ENCODE results near the gene SIX2.
"Not testable (repeated sequence)": the region's sequence is repeated elsewhere in the genome, so short reads cannot be mapped to it uniquely, and the experiment has no call there.

Gene SIX2

GRCh38 chr2:45009303-45009927 lies at the start of gene SIX2:
Gene SIX2 (minus strand): TSS chr2:45009452. CDS start chr2:45009110, 342 bp downstream.
- in situ Hi-C loops (cut with MboI; ENCODE audit: low sequenced_read_pairs), result no loop called here

- in situ Hi-C loops (cut with MboI; ENCODE audit: low sequenced_read_pairs), result no loop called here
Measured at GRCh38 chr2:45055162-45055605, 45.9 kb upstream of the SIX2 start.

DNA sequence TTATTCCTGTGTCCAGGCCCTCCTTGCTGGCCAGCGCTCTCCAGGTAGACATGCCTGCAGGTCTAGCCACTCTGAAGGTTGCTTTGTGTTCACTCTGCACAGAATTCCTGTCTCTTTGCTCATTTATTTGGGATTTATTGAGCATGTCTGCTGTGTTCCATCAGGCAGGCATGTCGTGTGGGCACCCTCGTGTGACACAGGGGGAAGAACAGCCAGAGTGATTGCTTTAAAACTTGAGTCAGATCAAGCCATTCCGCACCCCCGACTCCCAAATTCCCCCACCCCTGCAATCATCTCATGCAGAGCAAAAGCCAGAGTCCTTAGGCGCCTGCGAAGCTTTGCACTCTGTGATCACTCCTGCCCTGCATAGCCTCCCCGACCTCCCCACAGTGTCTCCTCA lies 44.7 kb upstream of the SIX2 start:
- in situ Hi-C loops (cut with MboI; ENCODE audit: low sequenced_read_pairs), result no loop called here

DNA sequence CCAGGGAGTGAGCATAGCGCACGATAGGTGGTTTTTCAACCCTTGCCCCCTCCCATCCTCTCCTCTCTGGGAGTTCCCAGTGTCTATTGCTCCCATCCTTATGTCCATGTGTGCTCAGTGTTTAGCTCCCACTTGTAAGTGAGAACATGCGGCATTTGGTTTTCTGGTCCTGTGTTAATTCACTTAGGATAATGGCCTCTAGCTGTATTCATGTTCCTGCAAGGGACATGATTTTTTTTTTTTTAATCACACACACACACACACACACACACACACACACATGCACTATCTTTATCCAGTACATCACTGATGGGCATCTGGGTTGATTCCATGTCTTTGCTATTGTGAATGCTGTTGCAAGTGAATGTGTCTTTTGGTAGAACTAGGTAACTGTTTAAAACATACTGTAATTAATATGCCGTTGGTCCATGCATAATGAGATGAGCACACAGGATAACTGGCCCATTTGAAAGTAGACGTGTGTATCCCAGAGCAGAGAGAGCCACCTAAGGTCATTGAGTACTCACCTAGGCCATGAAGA lies 43.2 kb upstream of the SIX2 start:
- in situ Hi-C loops (cut with MboI; ENCODE audit: low sequenced_read_pairs), result no loop called here

DNA sequence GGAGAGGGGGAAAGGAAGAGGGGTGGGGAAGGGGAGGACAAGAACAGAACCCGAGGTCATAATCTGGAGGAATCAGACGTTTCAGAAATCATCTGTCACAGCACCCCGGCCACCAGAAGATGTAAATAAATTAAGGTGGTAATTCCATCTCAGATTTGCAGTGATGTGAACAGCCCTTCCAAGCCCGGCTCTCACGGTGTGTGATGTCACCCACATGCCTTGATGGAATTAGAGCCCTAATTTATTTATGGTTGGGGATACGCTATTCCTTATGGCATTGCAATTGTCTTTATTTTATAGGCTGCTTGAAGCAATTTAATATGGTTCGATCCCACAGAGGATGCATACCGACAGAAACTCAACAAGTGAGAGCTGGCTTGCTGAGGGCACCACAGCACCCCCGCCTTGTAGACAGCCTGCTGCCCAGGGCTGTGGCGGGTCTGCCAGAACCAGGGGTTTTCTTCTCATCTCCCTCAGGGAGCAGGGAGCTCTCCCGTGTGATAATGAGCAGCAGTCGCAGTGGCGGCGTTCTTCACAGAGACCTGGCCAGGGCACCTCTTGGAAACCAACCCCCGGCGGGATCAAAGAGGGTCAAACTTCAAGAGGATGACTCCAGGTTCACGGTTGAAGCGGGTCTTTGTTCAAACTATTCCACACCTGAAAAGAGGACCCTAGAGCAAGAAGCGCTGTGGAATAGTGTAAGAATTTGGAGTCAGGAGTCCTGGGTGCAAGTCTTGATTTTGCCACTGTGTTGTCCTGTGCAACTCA lies 40.5 kb upstream of the SIX2 start:
- in situ Hi-C loops (cut with MboI; ENCODE audit: low sequenced_read_pairs), result no loop called here

DNA sequence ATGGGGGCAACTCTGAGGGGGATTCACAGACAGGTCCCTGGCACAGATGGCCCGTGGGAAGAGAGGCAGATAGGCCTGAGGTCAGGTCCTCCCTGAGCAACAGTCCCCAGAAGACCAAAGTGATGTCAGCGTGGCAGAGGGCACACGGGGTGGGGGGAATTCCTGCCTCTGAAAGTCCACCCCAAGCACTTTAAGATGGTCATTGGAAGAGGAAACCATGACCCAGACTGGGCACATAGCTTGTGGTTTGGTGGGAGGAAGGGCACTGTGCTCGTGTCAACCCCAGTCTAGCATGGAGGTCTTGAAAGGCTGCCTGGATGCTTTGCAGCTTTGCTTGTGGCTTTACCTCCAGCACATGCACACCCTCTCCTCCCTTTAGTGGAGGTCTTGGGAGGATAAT lies 38.0 kb upstream of the SIX2 start:
- in situ Hi-C loops (cut with MboI; ENCODE audit: low sequenced_read_pairs), result no loop called here

DNA sequence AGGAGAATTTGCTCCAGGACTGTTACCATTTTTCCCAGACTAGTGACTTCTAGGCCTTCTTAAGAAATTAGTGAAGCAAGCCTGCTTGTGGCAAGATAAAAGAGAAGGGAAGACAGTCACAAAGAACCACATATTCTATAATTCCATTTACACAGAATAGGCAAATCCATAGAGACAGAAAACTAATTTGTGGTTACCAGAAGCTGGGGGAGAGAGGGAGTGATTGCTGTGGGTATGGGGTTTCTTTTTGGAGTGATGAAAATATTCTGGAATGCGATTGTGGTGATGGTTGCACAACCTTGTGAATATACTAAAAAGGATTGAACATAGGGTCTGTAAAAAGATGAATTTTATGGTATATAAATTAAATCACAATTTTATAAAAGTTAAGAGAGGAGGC lies 37.5 kb upstream of the SIX2 start:
- in situ Hi-C loops (cut with MboI; ENCODE audit: low sequenced_read_pairs), result no loop called here

GRCh38 chr2:45045706-45046105 lies 36.5 kb upstream of the SIX2 start:
- in situ Hi-C loops (cut with MboI; ENCODE audit: low sequenced_read_pairs), result no loop called here

- in situ Hi-C loops (cut with MboI; ENCODE audit: low sequenced_read_pairs), result no loop called here
Measured at GRCh38 chr2:45044916-45045315, 35.7 kb upstream of the SIX2 start.

GRCh38 chr2:45043174-45043573 lies 33.9 kb upstream of the SIX2 start:
- in situ Hi-C loops (cut with MboI; ENCODE audit: low sequenced_read_pairs), result no loop called here

DNA sequence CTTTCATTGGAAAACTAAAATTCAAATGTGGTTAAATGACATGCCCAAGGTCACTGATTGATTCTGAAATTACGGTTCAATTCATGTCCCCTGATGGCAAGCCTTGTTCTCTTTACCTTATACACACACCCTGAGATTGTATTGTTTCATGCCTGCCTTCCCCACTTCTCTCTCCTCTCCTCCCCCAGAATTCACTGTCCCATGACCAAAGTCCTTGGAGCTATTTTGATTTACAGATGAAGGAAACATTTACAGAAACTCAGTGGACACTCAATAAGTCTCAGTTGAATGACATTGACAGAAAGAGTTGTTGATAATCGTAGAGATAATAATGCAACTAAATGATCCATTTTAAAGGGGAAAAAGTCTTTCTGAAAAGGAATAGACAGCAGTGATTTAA lies 33.1 kb upstream of the SIX2 start:
- in situ Hi-C loops (cut with MboI; ENCODE audit: low sequenced_read_pairs), result no loop called here

- in situ Hi-C loops (cut with MboI; ENCODE audit: low sequenced_read_pairs), result no loop called here
Measured at GRCh38 chr2:45040786-45041185, 31.5 kb upstream of the SIX2 start.

DNA sequence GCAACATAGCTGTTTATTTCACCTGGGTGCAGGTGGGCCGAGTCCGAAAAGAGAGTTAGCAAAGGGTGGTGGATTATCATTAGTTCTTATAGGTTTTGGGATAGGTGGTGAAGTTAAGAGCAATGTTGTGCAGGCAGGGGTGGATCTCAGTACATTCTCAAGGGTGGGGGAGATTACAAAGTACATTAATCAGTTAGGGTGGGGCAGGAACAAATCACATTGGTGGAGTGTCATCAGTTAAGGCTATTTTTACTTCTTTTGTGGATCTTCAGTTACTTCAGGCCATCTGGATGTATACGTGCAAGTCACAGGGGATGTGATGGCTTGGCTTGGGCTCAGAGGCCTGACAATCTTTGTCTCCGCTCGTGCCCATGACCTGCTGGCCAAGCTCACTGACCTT lies 30.6 kb upstream of the SIX2 start:
- in situ Hi-C loops (cut with MboI; ENCODE audit: low sequenced_read_pairs), result not testable (repeated sequence)

- in situ Hi-C loops (cut with MboI; ENCODE audit: low sequenced_read_pairs), result not testable (repeated sequence)
Measured at GRCh38 chr2:45038861-45039260, 29.6 kb upstream of the SIX2 start.

GRCh38 chr2:45033302-45033701 lies 24.1 kb upstream of the SIX2 start:
- in situ Hi-C loops (cut with MboI; ENCODE audit: low sequenced_read_pairs), result no loop called here

- in situ Hi-C loops (cut with MboI; ENCODE audit: low sequenced_read_pairs), result no loop called here
Measured at GRCh38 chr2:45031028-45031427, 21.8 kb upstream of the SIX2 start.

GRCh38 chr2:45030553-45030952 lies 21.3 kb upstream of the SIX2 start:
- in situ Hi-C loops (cut with MboI; ENCODE audit: low sequenced_read_pairs), result no loop called here

- in situ Hi-C loops (cut with MboI; ENCODE audit: low sequenced_read_pairs), result no loop called here
Measured at GRCh38 chr2:45029215-45029614, 20.0 kb upstream of the SIX2 start.

- in situ Hi-C loops (cut with MboI; ENCODE audit: low sequenced_read_pairs), result no loop called here
Measured at GRCh38 chr2:45028276-45028675, 19.0 kb upstream of the SIX2 start.

GRCh38 chr2:45026924-45027450 lies 17.7 kb upstream of the SIX2 start:
- in situ Hi-C loops (cut with MboI; ENCODE audit: low sequenced_read_pairs), result no loop called here

DNA sequence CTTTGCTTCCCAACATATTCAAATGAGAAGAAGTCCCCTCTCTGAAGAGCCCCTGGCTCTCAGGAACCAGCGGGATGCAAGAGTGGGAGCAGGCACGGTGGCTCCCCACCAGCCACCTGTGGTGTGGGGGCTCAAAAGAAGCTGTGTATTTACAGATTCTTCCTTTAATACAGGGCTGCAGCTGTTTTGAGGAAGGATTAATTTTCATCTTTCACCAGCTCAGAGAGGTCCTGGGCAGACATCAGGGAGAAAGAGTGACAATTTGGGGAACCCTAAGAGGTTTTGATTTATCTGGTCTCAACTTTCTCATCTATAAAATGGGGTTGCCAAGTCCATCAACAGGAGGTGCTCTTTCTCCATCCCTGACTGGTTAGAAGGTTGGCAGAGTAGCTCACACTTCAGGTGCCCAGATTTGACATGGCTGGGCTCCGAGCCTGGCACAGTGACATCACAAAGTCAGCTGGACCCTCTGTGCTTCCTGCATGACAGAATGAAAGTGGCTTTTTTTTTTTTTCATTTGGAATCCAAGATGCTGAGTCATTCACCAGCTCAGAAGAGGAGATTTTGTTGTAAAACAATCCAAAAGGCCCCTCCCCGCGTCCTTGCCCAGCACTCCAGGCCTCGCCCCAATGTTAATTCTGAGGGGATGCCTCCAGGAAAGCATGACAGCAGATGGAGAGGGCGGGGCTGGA lies 15.5 kb upstream of the SIX2 start:
- in situ Hi-C loops (cut with MboI; ENCODE audit: low sequenced_read_pairs), result no loop called here

Measured in HL-60/S4 (cell line).